AG04449 (cell line): ENCODE data around the gene BRMS1L.

Source experiments
- CTCF ChIA-PET: fragments of 350-600 bp; formaldehyde crosslinking; extraction: SDS; loops from one replicate; lab custom pipeline; 2021; ENCODE audit warnings: antibody characterized with exemption; lab: Yijun Ruan, JAX
- POLR2A ChIA-PET: fragments of 400-600, 350-600 bp; formaldehyde crosslinking; extraction: SDS; loops from one replicate; lab custom pipeline; 2020; ENCODE audit warnings: antibody characterized with exemption, inconsistent platforms; lab: Yijun Ruan, JAX
- DNase-seq: peaks from one replicate; pipeline ENCODE4 v3.0.0-alpha.2; 2010; ENCODE audit warnings: low read depth, low spot score
- H3K4me3 ChIP-seq: 2 replicates; pipeline ENCODE4 v1.5.1; 2011; ENCODE audit warnings: low read depth, mild to moderate bottlenecking, control low read depth, low read length
- TF ChIP-seq, protein P1 (sequence below): IDR thresholded peaks from one replicate; pipeline ENCODE4 v1.5.1; 2011; ENCODE audit warnings: mild to moderate bottlenecking, moderate library complexity, low read length, control low read depth, inconsistent platforms; ENCODE audit not compliant: insufficient read depth; ENCODE audit errors: missing control alignments

The BRMS1L gene

DNA sequence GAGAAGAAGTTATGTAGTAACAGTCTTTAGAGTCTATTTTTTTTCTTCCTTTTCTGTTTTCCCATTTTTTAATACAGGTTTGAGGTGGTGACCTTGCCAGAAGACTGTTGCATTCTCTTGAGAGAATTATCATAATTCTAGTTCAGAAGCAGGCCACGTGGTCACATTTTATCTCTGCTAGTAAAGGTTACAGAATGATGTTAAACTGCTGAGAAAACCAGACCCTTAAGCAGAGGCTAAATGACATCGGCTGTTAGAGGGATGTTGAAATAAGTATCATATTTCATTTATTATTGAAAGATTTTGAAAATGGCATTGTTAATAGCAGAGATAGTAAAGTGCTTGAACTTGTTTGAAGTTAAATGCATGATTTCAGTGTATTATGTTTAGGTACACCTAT, 49.2 kb downstream of the BRMS1L start:
- ChIA-PET CTCF (interaction anchor here (0.9 to 1.5 kb wide), 2 partner anchors 8 to 9 kb away, joined by 3 to 5 read pairs; no protein-coding TSS in a partner anchor), POLR2A (no interaction called here)
- no peak for DNase-seq
- H3K4me3 ChIP-seq = no peak overlapping the region
- TF ChIP-seq, protein P1, sequence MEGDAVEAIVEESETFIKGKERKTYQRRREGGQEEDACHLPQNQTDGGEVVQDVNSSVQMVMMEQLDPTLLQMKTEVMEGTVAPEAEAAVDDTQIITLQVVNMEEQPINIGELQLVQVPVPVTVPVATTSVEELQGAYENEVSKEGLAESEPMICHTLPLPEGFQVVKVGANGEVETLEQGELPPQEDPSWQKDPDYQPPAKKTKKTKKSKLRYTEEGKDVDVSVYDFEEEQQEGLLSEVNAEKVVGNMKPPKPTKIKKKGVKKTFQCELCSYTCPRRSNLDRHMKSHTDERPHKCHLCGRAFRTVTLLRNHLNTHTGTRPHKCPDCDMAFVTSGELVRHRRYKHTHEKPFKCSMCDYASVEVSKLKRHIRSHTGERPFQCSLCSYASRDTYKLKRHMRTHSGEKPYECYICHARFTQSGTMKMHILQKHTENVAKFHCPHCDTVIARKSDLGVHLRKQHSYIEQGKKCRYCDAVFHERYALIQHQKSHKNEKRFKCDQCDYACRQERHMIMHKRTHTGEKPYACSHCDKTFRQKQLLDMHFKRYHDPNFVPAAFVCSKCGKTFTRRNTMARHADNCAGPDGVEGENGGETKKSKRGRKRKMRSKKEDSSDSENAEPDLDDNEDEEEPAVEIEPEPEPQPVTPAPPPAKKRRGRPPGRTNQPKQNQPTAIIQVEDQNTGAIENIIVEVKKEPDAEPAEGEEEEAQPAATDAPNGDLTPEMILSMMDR = no peak

- TF ChIP-seq, protein P1 = no peak
- no peak overlapping the region for H3K4me3 ChIP-seq
- no peak for DNase-seq
- POLR2A ChIA-PET = no interaction called here
- CTCF ChIA-PET = interaction anchor here (1.7 kb wide), 1 partner anchor 497 kb away, joined by 7 read pairs; no protein-coding TSS in a partner anchor
Observed at GRCh38 chr14:35877276-35877675, 51.1 kb downstream of the BRMS1L start.

DNA sequence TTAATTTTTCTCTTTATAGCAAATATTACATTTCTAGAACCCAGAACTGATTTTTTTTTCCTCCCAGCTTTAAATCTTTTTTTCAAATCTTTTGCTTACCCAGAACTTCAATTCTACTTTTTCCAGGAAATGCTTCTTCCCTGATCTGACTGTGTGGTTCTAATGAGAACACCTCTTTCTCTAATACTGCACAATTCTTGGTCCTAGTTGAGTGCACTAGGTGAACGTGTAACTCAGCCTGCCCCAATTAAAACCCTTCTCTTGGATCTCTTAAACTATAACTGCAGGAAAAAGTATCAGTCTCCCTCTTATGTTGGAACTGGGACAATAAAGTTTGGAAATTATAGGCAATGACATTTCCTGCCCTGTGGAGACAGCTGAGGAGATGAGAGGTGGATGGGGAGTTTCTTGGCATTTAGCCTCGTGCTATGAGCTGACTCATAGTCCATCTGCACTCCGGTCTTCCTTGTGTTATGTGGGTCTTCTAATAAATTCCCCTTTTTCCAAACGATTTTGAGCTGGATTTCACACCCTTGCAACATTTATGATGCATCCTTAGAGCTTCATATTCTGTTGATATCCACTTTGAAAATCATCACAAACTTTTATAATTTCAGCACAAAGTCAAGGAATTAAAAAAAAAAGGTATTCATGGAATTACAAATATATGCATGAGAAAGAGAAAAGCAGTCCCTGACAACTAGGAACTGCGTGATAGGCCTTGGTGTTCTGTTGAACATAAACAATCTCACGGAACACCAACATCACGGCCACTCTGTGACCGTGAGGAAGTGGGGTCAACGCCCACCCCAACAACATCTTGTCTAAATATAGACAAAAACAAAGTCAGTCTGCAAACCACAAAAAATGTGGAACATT, 52.4 kb downstream of the BRMS1L start:
- no peak overlapping the region; the same call in 1 of the 2 replicates for H3K4me3 ChIP-seq
- peak; percentile 56 for DNase-seq
- ChIA-PET CTCF (interaction anchor here (0.9 to 1.7 kb wide), 5 partner anchors 22 to 496 kb away, joined by 3 to 7 read pairs (median 3); no protein-coding TSS in a partner anchor), POLR2A (no interaction called here)
- TF ChIP-seq, protein P1 = no peak

DNA sequence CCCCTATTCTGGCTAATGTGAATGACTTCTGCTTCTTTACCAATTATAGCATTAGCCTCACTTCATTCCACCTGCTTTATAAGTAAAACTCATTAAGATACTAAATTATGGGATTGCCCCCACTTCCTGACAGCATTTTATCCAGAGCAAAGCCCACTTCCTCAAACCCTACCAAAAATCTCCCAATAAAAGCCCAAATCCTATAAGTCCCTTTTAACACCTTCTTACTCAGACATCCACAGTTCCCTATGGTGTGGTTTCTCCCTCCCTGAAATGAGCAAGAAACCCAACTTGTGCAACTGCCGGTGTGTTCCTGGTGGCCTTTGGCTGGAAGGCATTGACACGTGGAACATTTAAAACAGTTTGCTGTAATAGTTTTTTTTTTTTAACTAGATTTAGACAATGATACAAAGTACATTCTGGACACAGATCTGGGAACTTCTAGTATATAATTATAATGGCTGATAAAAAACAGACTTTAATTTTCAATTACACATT, 53.1 kb downstream of the BRMS1L start:
- DNase-seq = no peak
- POLR2A ChIA-PET = interaction anchor here (0.8 kb wide), 1 partner anchor 211 kb away, joined by 4 read pairs; no protein-coding TSS in a partner anchor
- CTCF ChIA-PET = interaction anchor here (0.7 to 1.7 kb wide), 9 partner anchors 9 to 498 kb away, joined by 3 to 17 read pairs (median 4); no protein-coding TSS in a partner anchor
- no peak overlapping the region for H3K4me3 ChIP-seq
- TF ChIP-seq, protein P1 = no peak

DNA sequence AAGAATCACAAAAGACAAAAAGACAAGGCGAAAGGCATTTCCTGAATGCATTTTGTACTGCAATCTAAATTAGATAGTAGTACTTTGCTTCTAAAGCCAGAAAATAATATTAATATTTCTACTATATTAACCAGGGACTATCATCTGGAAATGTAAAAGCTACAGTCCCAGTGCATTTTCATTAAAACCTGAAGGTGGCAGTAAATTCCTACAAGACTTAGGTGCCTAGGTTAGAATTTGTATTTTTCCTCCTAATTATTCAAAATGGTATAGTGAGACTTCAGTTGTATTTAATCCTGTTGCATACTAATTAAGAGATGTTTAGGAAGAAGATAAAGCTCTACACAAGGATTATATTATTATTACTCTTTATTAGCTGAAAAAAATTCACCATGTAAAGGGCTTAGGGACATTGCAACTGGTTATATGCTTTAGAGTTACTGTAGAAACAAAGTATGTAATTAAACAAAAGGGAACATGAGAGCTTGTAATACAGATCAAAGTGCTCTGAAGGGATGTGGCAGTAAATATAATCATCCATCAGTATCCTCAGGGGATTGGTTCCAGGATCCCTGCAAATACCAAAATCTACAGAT, 53.6 kb downstream of the BRMS1L start:
- TF ChIP-seq, protein P1 = peak; percentile 19
- no peak for DNase-seq
- CTCF ChIA-PET = interaction anchor here (0.7 to 1.7 kb wide), 6 partner anchors 10 to 498 kb away, joined by 3 to 17 read pairs (median 4); no protein-coding TSS in a partner anchor
- H3K4me3 ChIP-seq = no peak overlapping the region
- POLR2A ChIA-PET = interaction anchor here (0.8 kb wide), 1 partner anchor 211 kb away, joined by 4 read pairs; no protein-coding TSS in a partner anchor
